ENCODE measurements around the gene UBE2E1.

UBE2E1 gene

GRCh38 chr3:23869977-23870662 lies 64.4 kb downstream of the UBE2E1 start:
- TF ChIP-seq NFIC (IDR thresholded peaks at IDR 0.05) (no peak), CREB1 (IDR thresholded peaks at IDR 0.05; ENCODE audit: low read depth) (no peak), EP300 (IDR thresholded peaks at IDR 0.05; ENCODE audit: borderline replicate concordance) (no peak), YY1 (IDR thresholded peaks at IDR 0.05; ENCODE audit: low read depth) (no peak), RAD21 (IDR thresholded peaks at IDR 0.05; ENCODE audit: low read depth) (no peak), ZBTB7A (IDR thresholded peaks at IDR 0.05; ENCODE audit: low read depth) (no peak), USF1 (IDR thresholded peaks at IDR 0.05) (no peak), TAF1 (IDR thresholded peaks at IDR 0.05; ENCODE audit: low read depth) (no peak), TCF12 (IDR thresholded peaks at IDR 0.05; ENCODE audit: low read depth) (no peak), EGR1 (IDR thresholded peaks at IDR 0.05) (no peak), MAX (IDR thresholded peaks at IDR 0.05) (no peak), REST (IDR thresholded peaks at IDR 0.05; ENCODE audit: low read depth) (no peak), CEBPB (IDR thresholded peaks at IDR 0.05) (no peak), TEAD4 (IDR thresholded peaks at IDR 0.05) (no peak), FOXM1 (IDR thresholded peaks at IDR 0.05; ENCODE audit: borderline replicate concordance, low read depth) (no peak)

- TF ChIP-seq TEAD4 (IDR thresholded peaks at IDR 0.05): no peak
- TF ChIP-seq ZBTB7A (IDR thresholded peaks at IDR 0.05; ENCODE audit: low read depth): no peak
- no peak for TF ChIP-seq RAD21 (IDR thresholded peaks at IDR 0.05; ENCODE audit: low read depth)
- no peak for TF ChIP-seq EP300 (IDR thresholded peaks at IDR 0.05; ENCODE audit: borderline replicate concordance)
- no peak for TF ChIP-seq NFIC (IDR thresholded peaks at IDR 0.05)
- TF ChIP-seq EGR1 (IDR thresholded peaks at IDR 0.05): no peak
- no peak for TF ChIP-seq REST (IDR thresholded peaks at IDR 0.05; ENCODE audit: low read depth)
Observed at GRCh38 chr3:23872330-23872729, 66.6 kb downstream of the UBE2E1 start.

GRCh38 chr3:23873941-23874340 lies 68.2 kb downstream of the UBE2E1 start:
- TF ChIP-seq RAD21 (IDR thresholded peaks at IDR 0.05; ENCODE audit: low read depth) (no peak), EGR1 (IDR thresholded peaks at IDR 0.05) (no peak), YY1 (IDR thresholded peaks at IDR 0.05; ENCODE audit: low read depth) (no peak), CEBPB (IDR thresholded peaks at IDR 0.05) (0 out of 2 replicates have a peak, but pooled peaks have one; percentile 7)

GRCh38 chr3:23874359-23875112 lies 68.8 kb downstream of the UBE2E1 start:
- TF ChIP-seq USF1 (IDR thresholded peaks at IDR 0.05) (no peak), CREB1 (IDR thresholded peaks at IDR 0.05; ENCODE audit: low read depth) (no peak), ZBTB7A (IDR thresholded peaks at IDR 0.05; ENCODE audit: low read depth) (no peak), TEAD4 (IDR thresholded peaks at IDR 0.05) (no peak), NFIC (IDR thresholded peaks at IDR 0.05) (no peak), RAD21 (IDR thresholded peaks at IDR 0.05; ENCODE audit: low read depth) (no peak), YY1 (IDR thresholded peaks at IDR 0.05; ENCODE audit: low read depth) (no peak), TAF1 (IDR thresholded peaks at IDR 0.05; ENCODE audit: low read depth) (no peak), MAX (IDR thresholded peaks at IDR 0.05) (no peak), REST (IDR thresholded peaks at IDR 0.05; ENCODE audit: low read depth) (no peak), TCF12 (IDR thresholded peaks at IDR 0.05; ENCODE audit: low read depth) (no peak)

All from Ishikawa (cell line).